Measurements from ENCODE around the gene ZNF724.
"Not testable (repeated sequence)": the region's sequence is repeated elsewhere in the genome, so short reads cannot be mapped to it uniquely, and the experiment has no call there.

Gene ZNF724

GRCh38 chr19:23249911-23250649 is at the start of gene ZNF724:
Gene ZNF724, minus strand, starts transcription at chr19:23250394. Its CDS starts 152 bp downstream, at chr19:23250242.
- peak; percentile 83 for DNase-seq (ENCODE audit: low spot score)

GRCh38 chr19:23294141-23294540 is 43.9 kb upstream of the ZNF724 start:
- DNase-seq (ENCODE audit: low spot score) = no peak

GRCh38 chr19:23289966-23290365 is 39.8 kb upstream of the ZNF724 start:
- not testable (repeated sequence) for DNase-seq (ENCODE audit: low spot score)

GRCh38 chr19:23287620-23288019 is 37.4 kb upstream of the ZNF724 start:
- no peak for DNase-seq (ENCODE audit: low spot score)

GRCh38 chr19:23286477-23286876 is 36.3 kb upstream of the ZNF724 start:
- DNase-seq (ENCODE audit: low spot score) = no peak

GRCh38 chr19:23285948-23286347 is 35.8 kb upstream of the ZNF724 start:
- DNase-seq (ENCODE audit: low spot score) = no peak

- not testable (repeated sequence) for DNase-seq (ENCODE audit: low spot score)
These were observed 35.1 kb upstream of the ZNF724 start for GRCh38 chr19:23285326-23285725.

GRCh38 chr19:23283925-23284324 is 33.7 kb upstream of the ZNF724 start:
- no peak for DNase-seq (ENCODE audit: low spot score)

- no peak for DNase-seq (ENCODE audit: low spot score)
These were observed 31.6 kb upstream of the ZNF724 start for GRCh38 chr19:23281663-23282276.

GRCh38 chr19:23278118-23278517 is 27.9 kb upstream of the ZNF724 start:
- DNase-seq (ENCODE audit: low spot score) = not testable (repeated sequence)

- DNase-seq (ENCODE audit: low spot score) = peak; percentile 75
These were observed 23.6 kb upstream of the ZNF724 start for GRCh38 chr19:23273590-23274412.

- no peak for DNase-seq (ENCODE audit: low spot score)
These were observed 22.9 kb upstream of the ZNF724 start for GRCh38 chr19:23273022-23273589.

- no peak for DNase-seq (ENCODE audit: low spot score)
These were observed 13.8 kb upstream of the ZNF724 start for GRCh38 chr19:23263870-23264590.

GRCh38 chr19:23263396-23263795 is 13.2 kb upstream of the ZNF724 start:
- no peak for DNase-seq (ENCODE audit: low spot score)

GRCh38 chr19:23262920-23263319 is 12.7 kb upstream of the ZNF724 start:
- DNase-seq (ENCODE audit: low spot score) = no peak

GRCh38 chr19:23261496-23262020 is 11.4 kb upstream of the ZNF724 start:
- DNase-seq (ENCODE audit: low spot score) = no peak

GRCh38 chr19:23260956-23261355 is 10.8 kb upstream of the ZNF724 start:
- DNase-seq (ENCODE audit: low spot score) = no peak

- no peak for DNase-seq (ENCODE audit: low spot score)
These were observed 9.8 kb upstream of the ZNF724 start for GRCh38 chr19:23259961-23260360.

- DNase-seq (ENCODE audit: low spot score) = no peak
These were observed 5.5 kb upstream of the ZNF724 start for GRCh38 chr19:23255700-23256099.

GRCh38 chr19:23254141-23254910 is 4.1 kb upstream of the ZNF724 start:
- no peak for DNase-seq (ENCODE audit: low spot score)

- DNase-seq (ENCODE audit: low spot score) = not testable (repeated sequence)
These were observed 3.1 kb upstream of the ZNF724 start for GRCh38 chr19:23253256-23253655.

Data from SW480 (cell line).